ENCODE results near the gene NEFH. TPM values are rescaled to one million over a fixed set of nuclear protein-coding genes. Genes with fewer than 3 reads are reported as not detected.

Gene NEFH
- total RNA-seq, 1 donor from 2014 or later, result 3.5 TPM

DNA sequence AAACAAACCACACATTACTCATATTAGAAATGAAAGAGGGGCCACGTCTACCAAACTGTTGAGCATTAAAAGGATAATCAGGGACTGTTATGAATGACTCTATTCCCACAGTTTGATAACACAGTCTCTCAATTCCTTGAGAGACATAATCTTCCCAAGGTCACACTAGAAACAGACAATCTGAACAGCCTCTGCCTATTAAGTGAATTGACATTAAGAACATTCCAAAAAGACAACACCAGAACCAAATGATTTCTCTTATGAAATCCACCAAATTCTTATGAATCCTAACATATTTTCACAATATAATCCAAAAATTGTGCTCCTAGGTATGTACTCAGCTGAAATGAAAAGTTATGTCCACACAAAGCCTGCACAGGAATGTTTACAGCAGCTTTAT lies 37.0 kb upstream of the NEFH start:
- Mint-ChIP-seq H3K27me3 (ENCODE audit: low read depth) (no peaks in the 10 kb centered on the region), H3K27ac (ENCODE audit: unreplicated experiment) (peak overlapping the region; percentile 60), H3K4me1 (ENCODE audit: low read depth) (peaks cover 20% of the 10 kb centered on the region), H3K36me3 (ENCODE audit: low read depth) (no peaks in the 10 kb centered on the region), H3K9me3 (ENCODE audit: low read depth) (no peaks in the 10 kb centered on the region), H3K4me3 (ENCODE audit: unreplicated experiment) (no peak overlapping the region)
- TF ChIP-seq, protein P1, sequence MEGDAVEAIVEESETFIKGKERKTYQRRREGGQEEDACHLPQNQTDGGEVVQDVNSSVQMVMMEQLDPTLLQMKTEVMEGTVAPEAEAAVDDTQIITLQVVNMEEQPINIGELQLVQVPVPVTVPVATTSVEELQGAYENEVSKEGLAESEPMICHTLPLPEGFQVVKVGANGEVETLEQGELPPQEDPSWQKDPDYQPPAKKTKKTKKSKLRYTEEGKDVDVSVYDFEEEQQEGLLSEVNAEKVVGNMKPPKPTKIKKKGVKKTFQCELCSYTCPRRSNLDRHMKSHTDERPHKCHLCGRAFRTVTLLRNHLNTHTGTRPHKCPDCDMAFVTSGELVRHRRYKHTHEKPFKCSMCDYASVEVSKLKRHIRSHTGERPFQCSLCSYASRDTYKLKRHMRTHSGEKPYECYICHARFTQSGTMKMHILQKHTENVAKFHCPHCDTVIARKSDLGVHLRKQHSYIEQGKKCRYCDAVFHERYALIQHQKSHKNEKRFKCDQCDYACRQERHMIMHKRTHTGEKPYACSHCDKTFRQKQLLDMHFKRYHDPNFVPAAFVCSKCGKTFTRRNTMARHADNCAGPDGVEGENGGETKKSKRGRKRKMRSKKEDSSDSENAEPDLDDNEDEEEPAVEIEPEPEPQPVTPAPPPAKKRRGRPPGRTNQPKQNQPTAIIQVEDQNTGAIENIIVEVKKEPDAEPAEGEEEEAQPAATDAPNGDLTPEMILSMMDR (IDR thresholded peaks at IDR 0.05), result no peak
- no peak for DNase-seq (ENCODE audit: low spot score)

DNA sequence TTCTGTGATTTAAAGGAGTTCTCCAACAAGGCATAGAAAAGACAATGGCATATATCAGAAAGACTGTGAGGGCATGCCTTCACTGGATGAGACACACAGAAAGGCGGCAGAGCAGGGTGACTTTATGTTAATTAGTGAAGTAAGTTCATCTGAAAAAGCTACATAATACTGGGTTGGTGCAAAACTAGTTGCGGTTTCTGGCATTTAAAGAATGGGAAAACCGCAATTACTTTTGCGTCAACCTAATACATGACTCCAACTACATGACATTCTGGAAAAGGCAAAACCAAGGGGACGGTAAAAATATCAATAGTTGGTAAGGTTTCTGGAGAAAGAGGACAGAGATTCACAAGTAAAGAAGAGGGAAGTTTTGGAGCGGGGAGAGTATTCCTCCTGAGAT lies 36.6 kb upstream of the NEFH start:
- DNase-seq (ENCODE audit: low spot score), result no peak
- no peaks in the 10 kb centered on the region for H3K36me3 Mint-ChIP-seq (ENCODE audit: low read depth)
- H3K27me3 Mint-ChIP-seq (ENCODE audit: low read depth), result no peaks in the 10 kb centered on the region
- TF ChIP-seq, protein P1 (IDR thresholded peaks at IDR 0.05), result no peak
- H3K4me1 Mint-ChIP-seq (ENCODE audit: low read depth), result peaks cover 20% of the 10 kb centered on the region
- H3K4me3 Mint-ChIP-seq (ENCODE audit: unreplicated experiment), result no peak overlapping the region
- H3K9me3 Mint-ChIP-seq (ENCODE audit: low read depth), result no peaks in the 10 kb centered on the region
- H3K27ac Mint-ChIP-seq (ENCODE audit: unreplicated experiment), result peak overlapping the region; percentile 60

DNA sequence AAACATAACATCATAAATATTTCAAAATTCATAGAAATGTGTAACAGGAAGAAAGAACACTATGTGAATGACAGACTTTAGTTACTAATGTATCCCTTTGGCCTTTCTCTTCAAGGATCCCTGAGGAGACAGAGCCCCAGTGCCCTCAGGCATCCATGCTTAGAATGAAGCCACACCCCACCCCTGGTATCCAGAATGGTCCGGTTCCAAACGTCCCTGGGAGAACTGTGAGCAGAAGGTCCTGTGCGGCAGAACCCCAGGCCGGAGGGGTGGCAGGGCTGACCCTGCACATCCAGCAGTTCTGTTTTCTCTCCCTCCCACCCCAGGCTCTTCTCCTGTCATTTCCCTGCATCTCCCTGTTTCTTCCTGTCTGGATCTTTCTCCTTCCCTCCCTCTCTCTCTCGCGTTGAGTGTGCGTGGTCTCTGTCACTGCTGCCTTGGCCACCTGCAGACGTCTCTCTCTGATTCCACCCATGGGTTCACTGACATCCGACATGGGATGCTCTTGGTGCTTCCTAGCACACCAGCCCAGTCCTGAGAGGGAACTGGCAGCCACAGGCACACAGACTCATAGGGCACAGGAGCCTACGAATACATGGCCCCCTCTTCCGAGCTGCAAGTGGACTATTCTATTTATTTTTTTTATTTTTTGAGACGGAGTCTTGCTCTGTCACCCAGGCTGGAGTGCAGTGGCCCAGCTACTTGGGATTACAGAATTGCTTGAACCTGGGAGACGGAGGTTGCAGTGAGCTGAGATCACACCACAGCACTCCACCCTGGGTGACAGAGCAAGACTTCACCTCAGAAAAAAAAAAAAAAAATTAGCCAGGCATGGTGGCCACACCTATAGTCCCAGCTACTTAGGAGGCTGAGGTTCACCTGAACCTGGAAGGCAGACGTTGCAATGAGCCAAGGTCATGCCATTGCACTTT lies 35.9 kb upstream of the NEFH start:
- Mint-ChIP-seq H3K4me1 (ENCODE audit: low read depth) (peaks cover 20% of the 10 kb centered on the region), H3K27me3 (ENCODE audit: low read depth) (no peaks in the 10 kb centered on the region), H3K9me3 (ENCODE audit: low read depth) (no peaks in the 10 kb centered on the region), H3K4me3 (ENCODE audit: unreplicated experiment) (no peak overlapping the region), H3K36me3 (ENCODE audit: low read depth) (no peaks in the 10 kb centered on the region), H3K27ac (ENCODE audit: unreplicated experiment) (peak overlapping the region; percentile 83)
- TF ChIP-seq, protein P1 (IDR thresholded peaks at IDR 0.05), result no peak
- no peak for DNase-seq (ENCODE audit: low spot score)

DNA sequence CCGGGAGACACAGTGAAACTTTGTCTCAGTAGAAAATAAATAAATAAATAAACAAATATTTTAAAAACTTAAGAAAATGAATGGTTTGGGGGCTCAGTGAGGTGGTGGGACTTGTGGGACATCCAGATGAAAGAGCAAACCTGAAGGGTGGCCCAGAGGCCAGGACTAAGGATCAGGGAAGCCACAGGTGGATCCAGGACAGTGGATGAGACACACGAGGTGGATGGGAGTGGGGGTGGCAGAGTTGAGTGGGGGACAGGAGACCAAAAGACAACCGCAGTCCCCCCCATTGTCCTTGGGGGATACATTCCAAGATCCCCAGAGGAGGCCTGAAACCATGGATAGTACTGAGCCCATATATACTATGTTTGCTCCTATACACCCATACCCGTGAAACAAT lies 34.5 kb upstream of the NEFH start:
- no peaks in the 10 kb centered on the region for H3K9me3 Mint-ChIP-seq (ENCODE audit: low read depth)
- TF ChIP-seq, protein P1 (IDR thresholded peaks at IDR 0.05), result no peak
- no peak overlapping the region for H3K4me3 Mint-ChIP-seq (ENCODE audit: unreplicated experiment)
- peaks cover 20% of the 10 kb centered on the region for H3K4me1 Mint-ChIP-seq (ENCODE audit: low read depth)
- DNase-seq (ENCODE audit: low spot score), result no peak
- no peaks in the 10 kb centered on the region for H3K27me3 Mint-ChIP-seq (ENCODE audit: low read depth)
- no peak overlapping the region for H3K27ac Mint-ChIP-seq (ENCODE audit: unreplicated experiment)
- no peaks in the 10 kb centered on the region for H3K36me3 Mint-ChIP-seq (ENCODE audit: low read depth)

DNA sequence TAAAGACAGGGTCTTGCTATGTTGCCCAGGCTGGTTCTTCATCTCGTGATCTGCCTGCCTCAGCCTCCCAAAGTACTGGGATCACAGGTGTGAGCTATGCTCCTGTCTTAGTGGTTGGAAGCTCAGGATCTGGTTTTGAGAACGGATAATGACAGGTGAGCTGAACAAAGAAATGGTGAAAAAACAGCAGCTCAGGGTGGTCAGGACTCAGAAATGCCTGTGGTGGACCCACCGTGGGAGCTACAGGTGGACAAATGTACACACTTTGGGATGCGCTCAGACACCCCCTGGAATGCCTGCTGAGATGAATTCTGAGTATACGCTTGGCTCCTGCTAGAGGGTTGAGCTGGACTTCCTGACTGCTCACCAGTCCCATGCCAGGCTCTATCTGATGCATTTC lies 32.1 kb upstream of the NEFH start:
- Mint-ChIP-seq H3K27ac (ENCODE audit: unreplicated experiment) (no peak overlapping the region), H3K27me3 (ENCODE audit: low read depth) (no peaks in the 10 kb centered on the region), H3K4me3 (ENCODE audit: unreplicated experiment) (no peak overlapping the region), H3K36me3 (ENCODE audit: low read depth) (no peaks in the 10 kb centered on the region), H3K4me1 (ENCODE audit: low read depth) (peaks cover 14% of the 10 kb centered on the region), H3K9me3 (ENCODE audit: low read depth) (no peaks in the 10 kb centered on the region)
- TF ChIP-seq, protein P1 (IDR thresholded peaks at IDR 0.05), result no peak
- DNase-seq (ENCODE audit: low spot score), result no peak
